GM19324 (cell line): ENCODE data around the gene UTP18.
"Not testable (repeated sequence)": the region's sequence is repeated elsewhere in the genome, so short reads cannot be mapped to it uniquely, and the experiment has no call there.

Source experiments
- ATAC-seq: cut with Tn5 transposase; IDR thresholded peaks from one replicate; pipeline ENCODE4 v1.9.1; 2021; ENCODE audit warnings: mild to moderate bottlenecking, moderate library complexity; ENCODE audit not compliant: unreplicated experiment, low FRiP score

Gene UTP18

GRCh38 chr17:51260237-51261023 lies at the start of gene UTP18:
Gene UTP18 (plus strand): TSS chr17:51260546. CDS start chr17:51260585, 39 bp downstream.
- peak; percentile 88 for ATAC-seq

GRCh38 chr17:51214920-51215319 lies 45.4 kb upstream of the UTP18 start:
- no peak for ATAC-seq

GRCh38 chr17:51217946-51218345 lies 42.4 kb upstream of the UTP18 start:
- ATAC-seq, result no peak

- ATAC-seq, result no peak
These were observed 39.0 kb upstream of the UTP18 start for GRCh38 chr17:51221322-51221721.

GRCh38 chr17:51224402-51225262 lies 35.7 kb upstream of the UTP18 start:
- ATAC-seq, result no peak

- not testable (repeated sequence) for ATAC-seq
These were observed 34.8 kb upstream of the UTP18 start for GRCh38 chr17:51225523-51225922.

- ATAC-seq, result no peak
These were observed 32.2 kb upstream of the UTP18 start for GRCh38 chr17:51228161-51228560.

- no peak for ATAC-seq
These were observed 30.5 kb upstream of the UTP18 start for GRCh38 chr17:51229889-51230288.

GRCh38 chr17:51230306-51230705 lies 30.0 kb upstream of the UTP18 start:
- ATAC-seq, result no peak

- ATAC-seq, result no peak
These were observed 28.3 kb upstream of the UTP18 start for GRCh38 chr17:51231999-51232398.

- ATAC-seq, result no peak
These were observed 26.2 kb upstream of the UTP18 start for GRCh38 chr17:51234162-51234561.

GRCh38 chr17:51238255-51238887 lies 22.0 kb upstream of the UTP18 start:
- ATAC-seq, result no peak

- no peak for ATAC-seq
These were observed 20.1 kb upstream of the UTP18 start for GRCh38 chr17:51240275-51240674.

GRCh38 chr17:51244041-51244440 lies 16.3 kb upstream of the UTP18 start:
- no peak for ATAC-seq

- ATAC-seq, result no peak
These were observed 14.8 kb upstream of the UTP18 start for GRCh38 chr17:51245535-51245934.

- no peak for ATAC-seq
These were observed 10.0 kb upstream of the UTP18 start for GRCh38 chr17:51250314-51250840.

- ATAC-seq, result no peak
These were observed 9.3 kb upstream of the UTP18 start for GRCh38 chr17:51251010-51251409.

- no peak for ATAC-seq
These were observed 4.7 kb upstream of the UTP18 start for GRCh38 chr17:51255673-51256072.

- ATAC-seq, result no peak
These were observed 4.2 kb upstream of the UTP18 start for GRCh38 chr17:51256101-51256500.

GRCh38 chr17:51257150-51258081 lies 2.9 kb upstream of the UTP18 start:
- no peak for ATAC-seq
